IPS DF 6.9 (cell line): ENCODE results near the gene NOTCH3.

Experiments used
- DNase-seq: peaks from one replicate; pipeline ENCODE4 v3.0.0-alpha.2; 2013; ENCODE audit warnings: low read depth, low spot score
- H3K27ac ChIP-seq: one replicate; pipeline ENCODE4 v1.5.1; 2013; ENCODE audit warnings: low read length, control low read depth
- H3K27me3 ChIP-seq: 2 replicates; pipeline ENCODE4 v1.6.1; 2013; ENCODE audit warnings: mild to moderate bottlenecking, low read length; ENCODE audit not compliant: control insufficient read depth, insufficient read depth
- H3K36me3 ChIP-seq: 2 replicates; pipeline ENCODE4 v1.6.1; 2013; ENCODE audit warnings: low read length; ENCODE audit not compliant: control insufficient read depth, insufficient read depth
- H3K4me1 ChIP-seq: 2 replicates; pipeline ENCODE4 v1.6.1; 2013; ENCODE audit warnings: low read length; ENCODE audit not compliant: control insufficient read depth, insufficient read depth
- H3K4me3 ChIP-seq: 2 replicates; pipeline ENCODE4 v1.5.1; 2013; ENCODE audit warnings: mild to moderate bottlenecking, low read length
- H3K9me3 ChIP-seq: 2 replicates; pipeline ENCODE4 v1.6.1; 2013; ENCODE audit warnings: low read length, inconsistent platforms; ENCODE audit not compliant: control insufficient read depth, insufficient read depth
- WGBS: extraction: QIAGEN DNeasy Blood & Tissue Kit; methylation state at CpG from one replicate; pipeline ENCODE4 v1.1.7; 2013; ENCODE audit warnings: mixed read lengths, missing lambda C conversion rate; ENCODE audit not compliant: insufficient read length, insufficient coverage; 5-methylcytosine and 5-hydroxymethylcytosine counted together

Gene NOTCH3

GRCh38 chr19:15235781-15236180 is 35.0 kb upstream of the NOTCH3 start:
- 0 out of 2 replicates have a peak, but pooled peaks cover 2% of the 10 kb centered on the region for H3K4me1 ChIP-seq
- no peaks in the 10 kb centered on the region for H3K27me3 ChIP-seq
- peaks cover 40% of the 10 kb centered on the region for H3K36me3 ChIP-seq
- no peak overlapping the region for H3K27ac ChIP-seq
- H3K4me3 ChIP-seq: no peak overlapping the region
- H3K9me3 ChIP-seq: no peaks in the 10 kb centered on the region
- WGBS: no CpG with 5 or more reads among the region's 2 CpGs
- no peak for DNase-seq

DNA sequence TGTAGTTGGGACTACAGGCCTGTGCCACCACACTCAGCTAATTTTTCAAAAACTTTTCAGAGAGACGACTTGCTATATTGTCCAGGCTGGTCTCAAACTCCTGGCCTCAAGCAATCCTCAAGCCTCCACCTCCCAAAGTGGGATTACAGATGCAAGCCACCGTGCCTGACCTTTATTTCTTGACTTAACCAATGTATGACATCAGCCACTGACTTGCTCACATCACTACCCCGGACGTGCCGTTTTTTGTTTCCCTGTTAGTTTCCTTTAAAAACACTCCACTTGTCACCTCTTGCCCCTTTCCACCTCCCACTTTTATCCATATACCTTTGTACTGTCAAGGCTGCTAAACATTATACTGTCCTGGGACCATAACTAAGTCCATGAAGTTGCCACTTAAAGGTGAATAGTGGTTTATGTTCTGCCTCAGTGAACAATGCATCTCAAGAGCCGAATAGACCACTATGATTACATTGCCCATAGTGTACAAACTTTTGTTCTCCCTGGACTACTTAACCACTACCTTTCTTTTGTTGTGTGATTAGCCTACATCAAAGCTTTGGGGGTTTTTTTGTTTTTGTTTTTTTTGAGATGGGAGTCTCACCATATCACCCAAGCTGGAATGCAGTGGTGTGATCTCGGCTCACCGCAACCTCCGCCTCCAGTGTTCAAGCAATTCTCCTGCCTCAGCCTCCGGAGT is 33.8 kb upstream of the NOTCH3 start:
- Histone ChIP-seq H3K27me3 (no peaks in the 10 kb centered on the region), H3K4me3 (no peak overlapping the region), H3K27ac (no peak overlapping the region), H3K9me3 (no peaks in the 10 kb centered on the region), H3K36me3 (peaks cover 30% of the 10 kb centered on the region), H3K4me1 (0 out of 2 replicates have a peak, but pooled peaks cover 2% of the 10 kb centered on the region)
- DNase-seq: no peak
- WGBS: no CpG with 5 or more reads among the region's 10 CpGs

DNA sequence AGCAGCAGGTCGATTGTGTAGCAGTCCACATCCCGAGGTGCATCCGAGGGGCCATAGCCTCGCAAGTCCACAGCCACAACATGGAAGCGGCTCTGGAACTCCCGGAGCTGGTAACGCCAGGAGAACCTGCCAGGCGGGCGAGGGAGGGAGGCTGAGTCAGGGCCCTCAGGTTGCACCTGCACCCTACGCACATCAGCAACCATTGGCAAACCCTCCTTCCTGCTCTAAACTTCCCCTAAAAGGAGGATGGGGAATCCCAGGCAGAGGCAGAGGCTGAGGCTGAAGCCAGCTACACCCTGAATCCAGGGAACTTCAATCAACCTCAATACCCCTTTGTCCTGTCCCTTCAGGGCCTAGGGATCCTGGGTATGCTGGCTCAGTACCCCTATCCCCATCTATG is 30.5 kb upstream of the NOTCH3 start:
- Histone ChIP-seq H3K4me1 (0 out of 2 replicates have a peak, but pooled peaks cover 2% of the 10 kb centered on the region), H3K27ac (no peak overlapping the region), H3K4me3 (peak overlapping the region; percentile 70; the same call in 1 of the 2 replicates), H3K9me3 (no peaks in the 10 kb centered on the region), H3K36me3 (peaks cover 3% of the 10 kb centered on the region; the same call in 1 of the 2 replicates), H3K27me3 (no peaks in the 10 kb centered on the region)
- no peak for DNase-seq
- no CpG with 5 or more reads among the region's 10 CpGs for WGBS

- H3K27ac ChIP-seq: no peak overlapping the region
- 0 out of 2 replicates have a peak, but pooled peaks cover 2% of the 10 kb centered on the region for H3K4me1 ChIP-seq
- DNase-seq: no peak
- WGBS: no CpG with 5 or more reads among the region's 7 CpGs
- no peaks in the 10 kb centered on the region for H3K9me3 ChIP-seq
- peaks cover 3% of the 10 kb centered on the region; the same call in 1 of the 2 replicates for H3K36me3 ChIP-seq
- no peaks in the 10 kb centered on the region for H3K27me3 ChIP-seq
- no peak overlapping the region for H3K4me3 ChIP-seq
These were observed 26.5 kb upstream of the NOTCH3 start for GRCh38 chr19:15227261-15227660.

DNA sequence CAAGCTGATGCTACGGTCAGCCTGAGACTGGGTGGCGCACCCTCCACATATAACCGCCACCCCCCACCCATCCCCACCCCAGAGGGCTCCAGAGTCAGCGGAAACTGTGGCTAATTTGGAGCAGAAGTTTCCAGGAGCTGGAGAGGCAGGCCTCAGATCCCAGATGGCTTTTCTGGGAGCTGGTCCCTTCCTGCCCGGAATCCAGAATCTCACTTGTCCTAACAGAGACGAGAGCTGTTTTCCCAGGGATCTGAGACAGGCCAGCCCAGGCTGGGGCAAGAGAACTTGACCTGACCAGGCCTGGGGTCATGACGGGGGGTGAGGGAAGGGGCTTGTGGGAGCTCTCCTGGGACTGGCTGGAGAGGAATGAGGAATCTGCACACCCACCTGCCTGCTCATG is 25.0 kb upstream of the NOTCH3 start:
- H3K9me3 ChIP-seq: no peaks in the 10 kb centered on the region
- DNase-seq: no peak
- H3K27ac ChIP-seq: no peak overlapping the region
- H3K4me1 ChIP-seq: no peaks in the 10 kb centered on the region
- no CpG with 5 or more reads among the region's 7 CpGs for WGBS
- H3K4me3 ChIP-seq: no peak overlapping the region
- H3K36me3 ChIP-seq: peaks cover 1% of the 10 kb centered on the region; the same call in 1 of the 2 replicates
- H3K27me3 ChIP-seq: no peaks in the 10 kb centered on the region

DNA sequence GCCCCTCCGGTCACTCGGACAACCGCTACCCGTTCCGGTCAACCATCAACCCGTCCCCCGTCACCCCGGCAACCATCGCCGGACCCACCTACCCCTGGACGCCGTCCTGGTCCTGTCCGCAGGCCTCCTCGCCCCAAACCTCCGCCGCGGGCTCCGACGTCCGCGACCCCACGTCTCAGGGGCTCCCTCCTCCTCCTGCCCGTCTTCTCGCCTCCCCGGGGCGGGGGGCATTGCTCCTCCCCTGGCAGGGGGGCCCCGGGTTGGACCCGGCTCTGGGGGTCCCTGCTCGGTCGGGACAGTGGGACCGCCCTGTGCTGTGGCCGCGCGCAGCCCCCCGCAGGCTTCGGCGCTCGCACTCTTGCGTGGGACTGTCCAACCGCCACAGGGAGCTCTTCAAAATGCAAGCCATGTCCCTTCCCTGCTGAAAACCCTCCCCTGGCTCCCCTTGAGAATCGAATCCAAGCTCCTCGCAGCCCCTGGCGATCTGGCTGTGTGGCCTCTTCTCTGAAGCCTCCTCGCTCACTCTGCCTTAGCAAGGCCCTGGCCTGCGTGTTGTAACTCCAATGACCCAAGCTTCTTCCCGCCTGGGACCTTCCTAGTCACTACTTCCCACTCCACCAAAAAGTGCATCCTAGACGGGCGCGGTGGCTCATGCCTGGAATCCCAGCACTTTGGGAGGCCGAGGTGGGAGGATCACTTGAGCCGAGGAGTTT is 23.0 kb upstream of the NOTCH3 start:
- no CpG with 5 or more reads among the region's 51 CpGs for WGBS
- no peaks in the 10 kb centered on the region for H3K4me1 ChIP-seq
- H3K27ac ChIP-seq: no peak overlapping the region
- H3K27me3 ChIP-seq: no peaks in the 10 kb centered on the region
- no peaks in the 10 kb centered on the region for H3K9me3 ChIP-seq
- no peaks in the 10 kb centered on the region for H3K36me3 ChIP-seq
- DNase-seq: no peak
- H3K4me3 ChIP-seq: peak overlapping the region; percentile 74; the same call in 1 of the 2 replicates

GRCh38 chr19:15222738-15223648 is 22.2 kb upstream of the NOTCH3 start:
- Histone ChIP-seq H3K27me3 (no peaks in the 10 kb centered on the region), H3K36me3 (no peaks in the 10 kb centered on the region), H3K9me3 (no peaks in the 10 kb centered on the region), H3K27ac (no peak overlapping the region), H3K4me1 (no peaks in the 10 kb centered on the region), H3K4me3 (peak overlapping the region; percentile 74; the same call in 1 of the 2 replicates)
- WGBS: no CpG with 5 or more reads among the region's 48 CpGs
- DNase-seq: peak; percentile 84

GRCh38 chr19:15220833-15221232 is 20.0 kb upstream of the NOTCH3 start:
- Histone ChIP-seq H3K9me3 (no peaks in the 10 kb centered on the region), H3K27ac (no peak overlapping the region), H3K36me3 (no peaks in the 10 kb centered on the region), H3K4me3 (no peak overlapping the region), H3K4me1 (no peaks in the 10 kb centered on the region), H3K27me3 (no peaks in the 10 kb centered on the region)
- DNase-seq: no peak
- no CpG with 5 or more reads among the region's 6 CpGs for WGBS

- no peaks in the 10 kb centered on the region for H3K9me3 ChIP-seq
- H3K27ac ChIP-seq: no peak overlapping the region
- H3K27me3 ChIP-seq: no peaks in the 10 kb centered on the region
- H3K4me1 ChIP-seq: no peaks in the 10 kb centered on the region
- no peaks in the 10 kb centered on the region for H3K36me3 ChIP-seq
- no peak overlapping the region for H3K4me3 ChIP-seq
- DNase-seq: no peak
- no CpG with 5 or more reads among the region's 7 CpGs for WGBS
These were observed 17.7 kb upstream of the NOTCH3 start for GRCh38 chr19:15218501-15218900.

DNA sequence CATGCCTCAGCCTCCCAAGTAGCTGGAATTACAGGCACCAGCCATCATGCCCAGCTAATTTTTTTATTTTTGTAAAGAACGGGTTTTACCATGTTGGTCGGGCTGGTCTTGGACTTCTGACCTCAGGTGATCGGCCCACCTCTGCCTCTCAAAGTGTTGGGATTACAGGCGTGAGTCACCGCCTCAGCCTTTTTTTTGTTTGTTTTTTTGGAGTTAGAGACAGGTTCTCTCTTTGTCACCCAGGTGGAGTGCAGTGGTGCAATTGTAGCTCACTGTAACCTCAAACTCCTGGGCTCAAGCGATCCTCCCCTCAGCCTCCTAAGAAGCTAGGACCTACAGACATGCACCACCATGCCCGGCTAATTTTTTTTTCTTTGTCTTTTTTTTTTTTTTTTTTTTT is 15.6 kb upstream of the NOTCH3 start:
- WGBS: no CpG with 5 or more reads among the region's 7 CpGs
- Histone ChIP-seq H3K4me3 (no peak overlapping the region), H3K27ac (no peak overlapping the region), H3K9me3 (no peaks in the 10 kb centered on the region), H3K36me3 (no peaks in the 10 kb centered on the region), H3K4me1 (no peaks in the 10 kb centered on the region), H3K27me3 (no peaks in the 10 kb centered on the region)
- DNase-seq: no peak
